GM20000 (cell line): ENCODE data around the gene FMNL1.
A peak's percentile ranks its signal among the peaks of the same experiment; 100 is the strongest.

Source experiments
- DNase-seq: peaks from one replicate; pipeline ENCODE4 v3.0.0; 2012; ENCODE audit warnings: low spot score
- TF ChIP-seq, protein P1 (sequence below): IDR thresholded peaks from 2 replicates; pipeline ENCODE4 v1.5.1; 2012; ENCODE audit warnings: mild to moderate bottlenecking, control low read depth; ENCODE audit errors: extremely low read depth, missing control alignments

FMNL1 gene

DNA sequence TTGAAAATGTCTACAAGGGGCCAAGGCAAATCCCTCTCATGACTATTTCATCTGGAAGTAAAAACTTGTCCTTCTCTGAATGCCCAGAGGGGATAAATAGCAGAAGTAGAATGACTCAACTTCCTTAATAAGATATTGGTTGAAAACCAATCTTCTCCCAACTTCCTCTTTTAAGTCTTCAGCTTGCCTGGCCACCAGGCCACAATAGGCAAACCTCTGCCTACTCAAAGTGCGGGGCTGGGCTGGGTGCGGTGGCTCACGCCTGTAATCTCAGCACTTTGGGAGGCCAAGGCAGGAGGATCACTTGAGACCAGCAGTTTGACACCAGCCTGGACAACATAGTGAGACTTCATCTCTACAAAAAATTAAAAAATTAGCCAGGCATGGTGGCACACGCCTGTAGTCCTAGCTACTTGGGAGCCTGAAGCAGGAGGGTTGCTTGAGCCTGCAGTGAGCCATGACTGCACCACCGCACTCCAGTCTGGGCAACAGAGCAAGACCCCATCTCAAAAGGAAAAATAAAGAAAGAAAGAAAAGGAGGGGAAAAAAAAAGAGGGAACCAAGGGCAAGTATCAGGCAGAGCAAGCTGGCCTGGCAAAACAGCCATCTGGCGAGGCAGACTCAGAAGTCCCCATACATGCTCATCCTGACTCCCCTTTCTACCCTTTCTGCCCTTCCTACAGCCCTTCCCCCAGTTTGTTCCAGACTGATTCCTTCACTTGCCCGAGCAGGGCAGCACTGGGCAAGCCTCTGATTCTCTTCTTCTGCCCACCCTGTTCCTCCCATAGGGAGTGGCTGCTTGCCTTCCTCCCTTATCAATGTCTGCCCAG, 74.5 kb downstream of the FMNL1 start:
- DNase-seq, result peak; percentile 55
- TF ChIP-seq, protein P1, sequence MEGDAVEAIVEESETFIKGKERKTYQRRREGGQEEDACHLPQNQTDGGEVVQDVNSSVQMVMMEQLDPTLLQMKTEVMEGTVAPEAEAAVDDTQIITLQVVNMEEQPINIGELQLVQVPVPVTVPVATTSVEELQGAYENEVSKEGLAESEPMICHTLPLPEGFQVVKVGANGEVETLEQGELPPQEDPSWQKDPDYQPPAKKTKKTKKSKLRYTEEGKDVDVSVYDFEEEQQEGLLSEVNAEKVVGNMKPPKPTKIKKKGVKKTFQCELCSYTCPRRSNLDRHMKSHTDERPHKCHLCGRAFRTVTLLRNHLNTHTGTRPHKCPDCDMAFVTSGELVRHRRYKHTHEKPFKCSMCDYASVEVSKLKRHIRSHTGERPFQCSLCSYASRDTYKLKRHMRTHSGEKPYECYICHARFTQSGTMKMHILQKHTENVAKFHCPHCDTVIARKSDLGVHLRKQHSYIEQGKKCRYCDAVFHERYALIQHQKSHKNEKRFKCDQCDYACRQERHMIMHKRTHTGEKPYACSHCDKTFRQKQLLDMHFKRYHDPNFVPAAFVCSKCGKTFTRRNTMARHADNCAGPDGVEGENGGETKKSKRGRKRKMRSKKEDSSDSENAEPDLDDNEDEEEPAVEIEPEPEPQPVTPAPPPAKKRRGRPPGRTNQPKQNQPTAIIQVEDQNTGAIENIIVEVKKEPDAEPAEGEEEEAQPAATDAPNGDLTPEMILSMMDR, result no peak

DNA sequence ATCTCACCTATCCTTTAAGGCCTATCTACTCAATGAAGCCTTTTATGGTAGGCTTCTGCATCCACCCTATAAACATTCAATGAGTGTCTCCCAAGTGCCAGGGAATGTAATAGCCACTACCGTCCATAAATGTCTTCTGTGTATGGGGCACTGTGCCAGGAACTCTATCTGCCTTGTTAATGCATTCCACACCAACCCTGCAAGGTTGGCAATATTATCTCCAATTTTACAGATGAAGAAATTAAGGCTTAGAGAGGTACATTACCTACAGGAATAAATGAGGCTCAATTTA, 75.1 kb downstream of the FMNL1 start:
- no peak for DNase-seq
- TF ChIP-seq, protein P1, result no peak
